ENCODE results near the gene PHC3.

Gene PHC3

GRCh38 chr3:170151536-170151935, 30.0 kb downstream of the PHC3 start (continued):
- no peak for TF ChIP-seq CSRNP3 (CRISPR knock-in tag; IDR thresholded peaks at IDR 0.05)
- no peak for TF ChIP-seq ARNTL (CRISPR knock-in tag; IDR thresholded peaks at IDR 0.05; ENCODE audit: borderline replicate concordance, low read depth)

GRCh38 chr3:170149016-170149415, 32.5 kb downstream of the PHC3 start:
- ATAC-seq: no peak
- TF ChIP-seq TSHZ2 (CRISPR knock-in tag; IDR thresholded peaks at IDR 0.05) (no peak), PATZ1 (CRISPR knock-in tag; IDR thresholded peaks at IDR 0.05; ENCODE audit: borderline replicate concordance) (no peak), ZFP3 (CRISPR knock-in tag; IDR thresholded peaks at IDR 0.05) (no peak), ZNF565 (CRISPR knock-in tag; conservative IDR thresholded peaks at IDR 0.05; ENCODE audit: low read depth) (no peak)

GRCh38 chr3:170145278-170145677, 36.3 kb downstream of the PHC3 start:
- TF ChIP-seq POU6F1 (CRISPR knock-in tag; IDR thresholded peaks at IDR 0.05; ENCODE audit: borderline replicate concordance, low read depth) (no peak), SNAI2 (CRISPR knock-in tag; IDR thresholded peaks at IDR 0.05) (no peak), OSR1 (CRISPR knock-in tag; IDR thresholded peaks at IDR 0.05) (no peak), RARB (CRISPR knock-in tag; IDR thresholded peaks at IDR 0.05) (no peak), PATZ1 (CRISPR knock-in tag; IDR thresholded peaks at IDR 0.05; ENCODE audit: borderline replicate concordance) (no peak)
- ATAC-seq: no peak

- TF ChIP-seq CREB5 (CRISPR knock-in tag; IDR thresholded peaks at IDR 0.05; ENCODE audit: low read depth) (no peak), GLIS3 (CRISPR knock-in tag; IDR thresholded peaks at IDR 0.05) (no peak), ARNTL (CRISPR knock-in tag; IDR thresholded peaks at IDR 0.05; ENCODE audit: borderline replicate concordance, low read depth) (no peak), PPARA (CRISPR knock-in tag; IDR thresholded peaks at IDR 0.05; ENCODE audit: borderline replicate concordance) (no peak)
- ATAC-seq: no peak
These were observed 37.1 kb downstream of the PHC3 start for GRCh38 chr3:170144437-170144843.

- ATAC-seq: no peak
- no peak for TF ChIP-seq ESRRG (CRISPR knock-in tag; IDR thresholded peaks at IDR 0.05)
- no peak for TF ChIP-seq GLIS3 (CRISPR knock-in tag; IDR thresholded peaks at IDR 0.05)
- TF ChIP-seq POU6F1 (CRISPR knock-in tag; IDR thresholded peaks at IDR 0.05; ENCODE audit: borderline replicate concordance, low read depth): no peak
- TF ChIP-seq ARNTL (CRISPR knock-in tag; IDR thresholded peaks at IDR 0.05; ENCODE audit: borderline replicate concordance, low read depth): no peak
- no peak for TF ChIP-seq ZNF8 (CRISPR knock-in tag; IDR thresholded peaks at IDR 0.05)
- TF ChIP-seq OSR1 (CRISPR knock-in tag; IDR thresholded peaks at IDR 0.05): no peak
- TF ChIP-seq PPARA (CRISPR knock-in tag; IDR thresholded peaks at IDR 0.05; ENCODE audit: borderline replicate concordance): no peak
- no peak for TF ChIP-seq CSDC2 (CRISPR knock-in tag; IDR thresholded peaks at IDR 0.05)
- no peak for TF ChIP-seq ZC3H10 (CRISPR knock-in tag; IDR thresholded peaks at IDR 0.05)
- no peak for TF ChIP-seq CREB5 (CRISPR knock-in tag; IDR thresholded peaks at IDR 0.05; ENCODE audit: low read depth)
- TF ChIP-seq CSRNP3 (CRISPR knock-in tag; IDR thresholded peaks at IDR 0.05): no peak
These were observed 39.2 kb downstream of the PHC3 start for GRCh38 chr3:170142373-170142772.

All from SK-N-SH treated with all-trans-retinoic acid at 6 μM for 48 hours (cell line).